Stimulated activated CD8-positive, alpha-beta memory T cell treated with anti-CD3 and anti-CD28 coated beads, Interleukin-15, amount 100 ng/mL, for 24 hours (primary cell): ENCODE results near the gene NT5C1A.

Experiments
- DNase-seq: peaks from one replicate; pipeline ENCODE4 v3.0.0-alpha.2; 2020; ENCODE audit warnings: low read depth

NT5C1A gene

DNA sequence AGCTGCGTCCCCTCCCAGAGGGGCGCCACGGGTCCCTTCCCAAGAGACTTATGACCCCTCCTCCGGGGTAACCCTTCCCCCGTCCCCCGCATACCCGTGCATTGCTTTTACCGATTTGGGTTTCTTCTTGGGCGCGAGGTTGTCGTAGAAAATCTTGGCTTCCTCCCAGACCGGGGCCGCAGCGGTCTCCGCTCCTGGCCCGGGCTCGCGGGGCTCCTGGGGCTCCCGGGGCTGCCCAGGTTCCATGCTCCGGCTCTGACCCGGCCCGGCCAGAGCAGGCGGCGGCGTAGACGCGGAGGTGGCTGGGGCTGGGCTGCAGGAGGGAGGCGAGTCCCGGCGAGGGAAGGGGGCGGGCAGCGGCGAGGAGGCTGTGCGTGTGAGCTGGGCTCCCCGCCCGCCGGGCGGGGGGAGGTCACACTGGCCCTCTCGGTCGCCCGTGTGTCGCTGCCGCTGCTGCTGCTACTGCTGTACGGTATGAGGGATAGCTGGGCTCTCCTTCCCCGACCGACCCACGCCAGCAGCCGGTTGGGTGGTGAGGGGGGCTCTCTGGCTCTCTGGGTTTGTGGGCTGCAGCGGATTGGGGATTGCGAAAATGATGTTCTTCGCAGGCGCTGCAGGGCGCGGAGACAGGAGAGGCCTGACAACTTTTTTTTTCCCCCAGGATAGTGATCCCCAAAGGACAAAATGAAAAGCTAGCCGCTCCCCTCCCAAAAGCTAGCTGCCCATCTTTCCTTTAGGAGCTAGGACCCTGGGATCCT is at the start of gene NT5C1A:
Gene NT5C1A, minus strand, starts transcription at position 315 of the 758 bp plus-strand sequence. Its CDS starts 69 bp downstream, at position 246.
- DNase-seq = no peak

DNA sequence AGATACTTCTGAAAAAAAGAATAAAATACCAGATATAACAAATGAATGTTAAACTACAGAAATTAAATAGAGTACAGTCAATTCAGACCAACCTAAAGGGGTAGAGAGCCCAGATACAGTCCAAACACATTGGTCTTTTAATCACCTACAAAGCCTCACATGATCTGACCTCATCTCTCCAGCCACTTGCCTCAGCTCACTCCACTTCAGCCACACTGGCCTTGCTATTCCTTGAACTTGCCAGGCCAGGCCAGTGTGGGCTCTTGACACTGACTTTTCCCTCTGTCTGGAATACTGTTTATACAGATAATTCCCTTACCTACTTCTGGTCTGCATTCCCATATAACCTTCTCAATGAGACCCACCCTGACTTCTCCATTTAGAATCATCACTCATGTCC is 49.8 kb upstream of the NT5C1A start:
- DNase-seq = no peak

DNA sequence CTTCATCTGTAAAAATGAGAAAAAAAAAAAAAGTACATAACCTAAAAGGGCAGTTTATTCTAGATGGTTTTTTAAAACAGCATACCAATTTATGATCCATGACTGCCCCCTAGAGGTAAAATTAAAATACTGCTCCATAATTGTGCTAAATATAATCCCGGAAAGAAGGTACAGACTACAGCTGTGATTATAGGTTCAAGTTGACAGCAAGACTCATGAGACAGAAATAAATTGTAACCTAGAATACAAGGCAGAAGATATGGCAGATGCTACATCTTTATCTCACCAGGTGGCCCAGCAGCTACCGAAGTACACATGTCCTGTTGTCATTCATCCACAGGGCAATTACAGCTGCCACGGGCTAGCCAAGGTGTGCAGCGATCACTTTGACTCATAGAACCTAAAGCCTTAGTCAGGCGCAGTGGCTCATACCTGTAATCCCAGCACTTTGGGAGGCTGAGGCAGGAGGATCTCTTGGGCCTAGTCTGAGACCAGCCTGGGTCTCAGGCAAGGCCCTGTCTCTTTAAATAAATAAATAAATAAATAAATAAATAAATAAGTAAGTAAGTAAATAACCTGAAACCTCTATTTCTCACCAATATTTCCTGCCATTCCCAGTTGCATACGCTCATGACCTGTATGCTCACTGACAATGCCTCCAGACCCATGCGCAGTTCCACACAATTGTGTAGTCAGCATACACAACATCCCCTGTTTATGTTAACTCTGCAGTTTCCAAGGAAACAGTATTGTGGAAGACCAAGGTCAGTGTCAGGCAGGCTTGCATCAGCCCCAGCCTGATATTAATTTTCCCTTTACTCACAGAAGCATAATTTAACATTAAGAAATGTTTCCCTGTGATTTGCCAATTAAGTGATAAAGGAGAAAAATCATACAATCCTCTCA is 48.4 kb upstream of the NT5C1A start:
- no peak for DNase-seq

DNA sequence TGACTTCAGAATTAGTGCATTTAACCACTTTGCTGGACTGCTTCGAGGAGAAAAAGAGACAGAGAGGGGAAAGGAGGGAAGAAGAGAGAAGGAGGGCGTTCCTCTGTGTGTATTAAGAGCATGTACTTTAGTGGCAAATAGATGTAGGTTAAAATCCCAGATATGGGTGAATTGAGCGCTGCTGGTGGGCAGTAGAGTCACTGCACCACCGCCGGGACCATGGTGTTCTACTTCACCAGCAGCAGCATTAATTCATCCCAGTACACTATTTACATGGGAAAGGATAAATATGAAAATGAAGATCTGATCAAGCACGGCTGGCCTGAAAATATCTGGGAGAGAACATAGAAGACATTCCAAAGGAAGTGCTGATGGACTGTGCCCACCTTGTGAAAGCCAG is 45.9 kb upstream of the NT5C1A start:
- no peak for DNase-seq

DNA sequence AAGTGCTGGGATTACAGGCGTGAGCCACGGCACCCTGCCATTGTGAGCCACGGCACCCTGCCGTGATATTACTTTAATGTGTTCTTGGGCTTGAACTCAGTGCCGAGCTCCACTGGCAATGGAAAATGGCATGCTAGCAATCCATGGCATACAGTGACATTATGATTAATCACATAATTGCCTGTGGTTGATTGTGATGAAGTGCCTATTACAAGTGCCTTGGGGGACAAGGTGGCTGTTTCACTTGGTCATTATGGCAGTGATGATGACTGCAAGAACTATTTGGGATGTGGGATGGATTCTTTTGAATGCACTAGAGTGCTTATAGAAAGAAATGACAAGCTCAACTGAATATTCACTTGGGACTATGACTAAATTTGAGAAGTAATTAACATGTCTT is 41.6 kb upstream of the NT5C1A start:
- no peak for DNase-seq

DNA sequence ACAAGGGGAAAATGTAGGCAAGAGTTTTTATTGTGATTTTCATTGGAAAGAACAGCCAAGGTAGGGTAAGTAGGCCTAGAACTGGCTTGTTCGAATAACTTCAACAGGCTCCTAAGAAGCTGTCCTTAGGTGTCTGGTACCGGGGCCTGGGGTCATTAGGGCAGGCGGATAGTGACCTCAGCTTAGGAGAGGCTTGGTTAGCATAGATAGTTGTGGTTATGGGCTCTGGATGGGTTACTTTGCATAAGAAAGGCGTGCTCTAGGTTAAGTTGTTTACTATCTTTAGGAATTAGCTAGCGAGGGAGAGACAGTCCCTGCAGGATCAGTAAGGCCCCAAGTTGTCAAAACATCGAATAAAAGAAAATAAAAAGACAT is 40.0 kb upstream of the NT5C1A start:
- DNase-seq = no peak

DNA sequence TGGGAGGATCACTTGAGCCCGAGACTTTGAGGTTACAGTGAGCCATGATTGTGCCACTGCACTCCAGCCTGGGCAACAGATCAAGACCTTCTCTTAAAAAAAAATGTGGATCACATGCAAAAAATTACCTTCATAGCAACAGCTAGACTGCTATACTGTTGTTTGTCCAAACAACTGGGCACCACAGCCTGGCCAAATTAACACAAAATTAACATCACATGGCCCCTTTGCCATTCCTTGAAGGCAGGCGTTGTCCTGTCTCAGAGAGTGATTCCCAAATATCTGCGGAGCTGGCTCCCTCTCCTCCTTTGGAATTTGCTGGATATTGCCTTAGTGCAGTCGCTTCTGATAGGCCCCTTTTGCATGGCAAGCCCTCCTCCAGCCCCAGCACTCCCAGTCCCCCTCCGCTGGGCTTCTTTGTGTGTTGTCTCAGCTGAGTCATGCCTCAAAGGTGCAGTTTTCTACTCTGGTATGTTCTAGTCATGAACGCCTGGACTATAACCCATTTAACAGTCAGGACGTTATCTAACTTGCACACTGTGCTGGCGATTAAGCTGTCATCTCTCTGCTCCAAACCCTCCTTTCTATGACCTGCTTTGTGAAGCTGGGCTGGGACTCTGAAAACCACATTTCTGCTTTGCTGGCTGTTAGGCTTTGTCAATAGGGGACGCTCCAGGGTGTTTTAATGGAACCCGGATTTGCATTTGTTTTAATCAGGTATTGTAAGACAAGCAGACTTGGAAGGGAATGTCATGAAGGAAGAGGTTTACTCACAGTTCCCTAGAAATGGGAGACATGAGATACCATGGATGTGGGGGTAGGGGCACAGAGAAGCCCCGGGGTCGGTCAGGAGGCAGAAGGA is 39.4 kb upstream of the NT5C1A start:
- no peak for DNase-seq

DNA sequence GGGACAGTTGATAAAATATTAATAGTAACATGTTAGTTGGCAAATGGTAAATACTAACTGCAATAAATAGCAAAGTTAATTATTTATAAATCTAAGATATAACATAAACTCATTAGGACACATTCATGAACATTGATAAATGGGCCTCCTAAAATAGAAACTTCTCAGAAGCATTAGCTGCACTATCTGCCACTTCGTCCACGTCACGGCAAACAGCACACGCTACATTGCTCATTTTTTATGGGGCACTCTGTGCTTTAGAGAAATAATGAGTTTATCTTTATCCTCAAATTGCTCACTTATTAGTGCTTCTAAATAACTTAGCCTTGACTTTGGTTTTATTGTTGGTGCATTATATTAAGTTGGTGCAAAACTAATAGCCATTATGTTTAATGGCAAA is 35.6 kb upstream of the NT5C1A start:
- DNase-seq = no peak

DNA sequence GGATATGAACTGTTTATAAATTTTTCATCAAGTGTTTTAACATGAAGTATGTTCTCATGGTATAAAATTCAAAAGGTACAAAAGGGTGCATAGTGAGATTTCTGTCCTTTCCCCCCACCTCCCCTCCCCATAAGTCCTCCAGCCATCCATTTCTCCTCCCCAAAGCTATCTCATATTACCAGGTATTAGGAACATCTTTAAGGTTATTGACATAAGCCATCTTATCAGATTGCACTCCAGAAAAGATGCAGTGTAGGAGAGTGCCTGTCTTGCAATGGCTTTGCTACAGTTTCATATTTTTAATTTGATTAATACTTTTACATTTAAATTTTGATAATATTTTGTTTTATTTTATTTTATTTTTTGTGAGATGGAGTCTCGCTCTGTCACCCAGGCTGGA is 32.9 kb upstream of the NT5C1A start:
- DNase-seq = no peak

DNA sequence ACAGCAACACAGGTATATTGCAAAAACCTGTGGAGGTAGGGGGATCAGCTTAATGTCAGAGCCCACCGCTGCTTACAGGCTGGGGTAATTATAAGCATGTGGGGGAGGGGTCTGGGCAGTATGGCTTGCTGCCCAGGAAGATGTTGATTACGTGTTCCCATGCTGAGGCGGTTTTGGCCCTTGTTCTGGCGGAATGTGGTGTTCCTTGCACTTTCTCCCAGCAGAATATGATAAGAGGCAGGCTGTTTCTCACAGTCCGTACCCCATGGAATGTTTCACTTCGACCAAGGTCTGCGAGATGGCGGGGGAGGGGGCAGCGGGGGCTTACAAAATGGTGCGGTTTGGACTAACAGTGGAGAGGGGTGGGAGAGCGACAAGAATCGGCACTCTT is 29.1 kb upstream of the NT5C1A start:
- DNase-seq = no peak

DNA sequence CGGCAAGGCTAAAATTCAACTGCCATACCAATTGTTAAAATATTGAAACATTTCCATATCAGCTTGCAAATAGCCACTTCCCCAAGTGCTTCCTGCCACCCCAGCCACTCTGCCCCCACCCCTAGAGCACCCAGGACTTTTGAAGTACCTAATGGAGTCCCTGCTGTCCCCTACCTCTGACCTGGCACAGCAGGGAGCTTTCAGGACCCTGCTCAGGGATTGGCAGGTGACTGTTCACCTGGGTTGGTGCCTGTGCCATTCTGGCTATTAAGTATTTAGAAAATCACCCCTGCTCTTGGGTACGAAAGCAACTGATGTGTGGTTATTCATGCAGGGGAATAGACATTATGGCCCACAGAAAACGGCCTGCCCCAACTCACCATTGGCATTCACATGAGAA is 28.4 kb upstream of the NT5C1A start:
- DNase-seq = no peak

DNA sequence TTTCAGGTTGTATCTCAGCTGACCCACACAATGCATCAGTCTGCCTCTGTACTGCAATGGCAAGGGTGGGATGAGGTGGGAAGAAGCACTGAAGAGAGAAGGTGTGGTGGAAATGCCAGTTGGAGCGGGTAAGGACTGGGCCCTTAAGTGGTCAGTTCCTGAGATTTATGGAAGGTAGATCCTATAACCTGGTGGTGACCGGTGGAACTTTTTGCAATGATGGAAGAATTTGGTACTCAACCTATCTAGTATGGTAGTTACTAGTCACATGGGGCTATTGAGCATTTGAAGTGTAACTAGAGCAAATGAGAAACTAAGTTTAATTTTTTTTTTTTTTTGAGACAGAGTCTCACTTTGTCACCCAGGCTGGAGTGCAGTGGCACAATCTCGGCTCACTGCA is 27.5 kb upstream of the NT5C1A start:
- no peak for DNase-seq

DNA sequence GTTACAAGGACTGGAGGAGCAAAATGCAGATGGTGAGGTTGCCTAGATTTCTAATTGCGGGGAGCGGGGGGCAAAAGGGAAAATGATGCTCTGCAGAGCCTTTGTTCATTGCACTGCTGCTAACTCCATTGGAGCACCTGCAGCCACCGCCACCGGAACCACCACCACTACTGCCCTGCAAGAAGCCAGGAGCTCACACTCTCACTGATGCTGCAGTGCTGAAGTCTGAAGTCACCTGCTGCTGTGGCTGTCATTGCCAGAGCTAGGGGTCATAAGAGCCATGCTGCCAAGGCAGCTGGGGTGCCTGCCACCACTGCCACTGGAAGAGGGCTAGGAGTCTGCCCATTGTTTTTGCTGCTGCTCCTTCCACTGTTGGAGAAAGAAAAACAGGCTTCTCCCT is 26.7 kb upstream of the NT5C1A start:
- DNase-seq = no peak

DNA sequence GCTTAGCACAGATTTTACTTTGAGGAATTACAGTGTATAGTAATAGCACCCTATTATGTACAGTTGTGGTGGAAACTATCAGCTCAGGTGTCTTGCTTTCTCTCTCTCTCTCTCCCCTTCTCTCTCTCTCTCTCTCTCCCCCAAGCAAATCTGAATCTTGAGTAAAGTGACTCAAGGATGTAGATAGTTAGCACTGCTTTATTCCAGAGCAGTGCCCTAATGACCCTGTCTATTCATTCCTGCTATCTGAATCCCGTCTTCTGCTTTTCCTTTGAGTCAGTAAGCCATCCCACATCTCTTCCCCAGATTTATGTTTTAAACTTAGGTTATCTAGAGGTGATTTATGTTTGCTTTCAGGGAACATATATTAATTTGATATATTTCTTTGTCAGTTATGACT is 24.5 kb upstream of the NT5C1A start:
- DNase-seq = no peak

DNA sequence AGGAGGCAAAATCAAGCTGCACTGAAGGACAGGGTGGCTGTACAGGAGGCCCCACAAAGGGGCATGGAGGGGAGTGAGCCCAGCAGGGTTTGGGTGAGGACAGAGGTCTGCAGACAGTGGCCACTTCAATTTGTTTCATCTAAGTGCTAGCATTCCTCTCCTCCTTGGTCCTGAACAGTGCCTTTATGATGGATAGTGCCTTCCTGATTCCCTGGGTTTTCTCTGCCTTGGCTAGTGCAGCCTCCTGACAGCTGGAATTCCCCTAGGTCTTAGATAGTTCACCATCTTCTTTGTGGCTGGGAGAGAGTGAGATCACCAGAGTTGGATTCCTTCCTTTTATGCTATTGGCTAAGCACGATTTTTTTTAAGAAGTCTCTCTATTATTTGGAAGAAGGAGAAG is 23.1 kb upstream of the NT5C1A start:
- DNase-seq = no peak

DNA sequence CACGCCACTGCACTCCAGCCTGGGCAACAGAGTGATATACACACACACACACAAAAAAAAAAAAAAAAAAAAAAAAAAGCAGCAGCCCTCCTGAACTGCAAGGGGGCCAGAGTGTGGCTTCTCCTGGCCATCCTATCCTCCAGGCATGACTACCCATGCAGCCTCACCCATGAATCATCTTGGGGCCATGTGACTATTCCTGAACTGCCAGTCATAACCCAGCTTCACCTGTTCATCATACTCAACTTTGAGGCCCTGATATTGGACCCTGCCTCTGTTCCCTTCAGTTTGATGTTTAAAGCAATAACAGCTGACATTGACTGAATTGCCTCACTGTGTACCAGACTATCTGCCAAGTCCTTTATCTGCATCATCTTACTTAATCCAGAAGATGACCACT is 22.1 kb upstream of the NT5C1A start:
- no peak for DNase-seq

DNA sequence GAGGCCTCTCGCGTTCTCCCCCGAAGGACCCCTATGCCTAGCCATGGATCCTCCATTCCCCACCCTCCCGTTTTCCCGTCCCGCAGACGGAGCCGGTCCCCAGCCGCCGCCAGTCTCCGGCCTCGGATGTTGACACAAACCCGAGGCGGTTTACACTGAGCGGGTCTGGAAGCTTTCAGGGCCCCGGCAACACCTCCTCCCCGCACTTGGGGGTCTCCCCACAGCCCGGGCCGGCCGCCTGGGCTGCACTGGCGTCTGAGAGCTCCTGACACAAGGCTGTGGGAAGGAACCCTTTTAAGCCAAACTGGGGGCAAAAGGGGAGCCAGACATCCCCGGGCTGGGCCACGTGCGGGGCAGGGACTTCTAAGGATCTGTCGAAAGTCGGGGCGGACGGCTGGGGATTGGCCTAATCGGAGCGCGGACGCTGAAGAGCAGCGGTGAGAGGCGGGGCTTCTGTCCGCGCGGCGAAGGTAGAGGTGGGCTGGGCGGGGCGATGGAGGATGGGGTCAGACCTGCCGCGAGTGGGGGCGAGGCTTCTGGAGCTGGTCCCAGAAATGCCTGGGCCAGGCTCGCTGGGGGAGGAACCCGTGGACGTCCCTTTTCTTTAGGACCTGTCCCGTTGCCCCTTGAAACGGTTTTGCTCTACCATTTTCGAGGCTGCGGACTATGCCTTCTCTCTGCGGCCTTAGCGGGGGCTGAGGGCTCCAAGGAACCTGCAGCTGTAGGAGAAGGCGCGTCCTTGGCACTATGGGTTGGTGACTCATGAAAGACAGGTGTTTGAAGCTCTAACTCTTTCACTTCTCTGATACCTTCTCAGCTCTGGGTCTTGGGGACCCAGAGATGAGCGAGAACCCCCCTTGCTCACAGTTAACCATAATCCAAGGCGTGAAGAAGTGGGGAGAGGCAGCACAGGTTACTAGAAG is 20.5 kb upstream of the NT5C1A start:
- DNase-seq = no peak

DNA sequence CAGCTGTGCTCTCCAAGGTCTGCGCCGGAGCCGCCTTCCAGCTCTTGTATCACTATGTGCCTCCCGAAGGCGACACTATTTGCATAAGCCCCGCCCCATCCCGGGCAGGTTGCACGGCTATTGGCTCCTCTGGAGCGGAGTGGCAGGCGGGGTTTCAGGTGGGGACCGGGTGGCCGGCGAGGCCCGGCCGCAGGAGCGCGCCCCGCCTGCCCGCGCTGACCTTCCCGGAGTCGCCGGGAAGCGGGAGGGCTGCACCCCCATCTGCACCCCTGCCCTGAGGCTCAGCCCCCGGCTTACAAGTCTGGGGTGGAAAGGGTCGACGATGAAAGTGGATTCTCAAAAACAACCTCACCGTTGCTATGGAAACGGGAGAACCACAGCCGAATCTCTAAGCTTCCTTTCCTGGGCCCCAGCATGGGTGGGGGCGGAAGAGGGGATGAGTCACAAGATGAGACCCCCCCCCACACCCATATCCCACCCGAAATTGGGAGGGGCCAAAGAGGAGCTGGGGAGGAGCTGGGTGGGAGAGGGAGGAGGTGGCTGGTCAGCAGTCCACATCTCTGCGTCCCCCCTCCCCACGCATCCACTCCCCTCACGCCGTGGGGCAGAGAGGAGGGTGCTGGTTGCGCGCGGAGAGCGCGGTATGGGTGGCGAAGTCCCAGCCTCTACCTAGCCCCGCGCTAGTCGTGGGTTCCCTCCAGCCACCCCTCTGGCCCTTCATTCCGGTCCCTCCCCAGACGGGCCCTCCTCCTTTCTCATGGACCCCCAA is 19.7 kb upstream of the NT5C1A start, which contains the start of gene HPCAL4:
Gene HPCAL4, minus strand, starts transcription at position 51 of the 769 bp plus-strand sequence. CDS start 6,830 bp downstream, outside the sequence.
- DNase-seq = peak; percentile 64

DNA sequence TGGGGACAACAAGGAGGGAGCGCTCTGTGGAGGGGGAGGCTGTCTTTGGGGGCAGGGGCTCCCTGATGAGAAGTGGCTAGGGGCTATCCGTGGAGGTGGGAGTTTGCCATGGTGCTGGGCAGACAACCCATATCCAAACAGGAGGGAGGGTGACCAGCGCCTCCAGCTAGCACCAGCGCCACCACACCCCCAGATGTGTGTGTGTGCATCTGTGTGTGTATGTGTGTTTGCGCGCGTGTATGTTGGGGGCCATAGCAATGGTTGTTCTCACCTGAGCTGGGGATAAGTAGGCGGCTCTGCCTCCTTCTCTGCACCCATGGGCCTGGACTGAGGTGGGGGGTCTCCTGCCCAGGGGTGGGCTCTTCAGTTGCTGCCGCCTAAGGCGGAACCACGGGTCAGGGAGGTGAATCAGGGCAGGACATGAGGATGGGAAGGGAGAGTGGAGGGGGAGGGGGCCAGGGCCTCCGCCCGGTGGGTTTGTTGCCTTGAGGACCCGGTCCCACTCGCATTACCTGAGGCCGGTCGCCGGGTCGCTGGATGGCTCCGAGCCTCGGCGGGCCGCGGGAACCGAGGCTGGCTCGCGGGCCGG is 19.0 kb upstream of the NT5C1A start:
- no peak for DNase-seq

DNA sequence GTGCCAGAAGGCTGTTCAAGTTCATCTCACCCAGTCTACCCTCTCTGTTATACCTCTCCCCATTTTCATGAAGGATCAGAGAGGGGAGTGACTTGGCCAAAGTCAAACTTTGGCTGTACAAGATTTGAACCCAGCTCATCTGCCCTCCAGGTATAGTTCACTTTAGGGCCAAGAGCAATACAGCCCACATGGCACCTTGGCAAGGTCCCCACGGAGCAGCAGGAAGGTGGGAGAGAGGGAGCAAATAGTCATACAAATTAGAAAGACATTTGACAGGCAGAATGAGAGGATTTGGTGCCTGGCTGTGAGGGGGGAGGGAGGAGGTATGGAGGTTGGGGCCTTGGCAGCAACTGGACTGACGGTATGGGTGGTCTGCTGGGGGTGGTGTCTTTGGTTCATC is 18.3 kb upstream of the NT5C1A start:
- DNase-seq = no peak
